ES-I3 (cell line): ENCODE measurements around the gene KRTAP4-9.
"Not testable (repeated sequence)": the region's sequence is repeated elsewhere in the genome, so short reads cannot be mapped to it uniquely, and the experiment has no call there.

Experiments used
- H3K36me3 ChIP-seq: 2 replicates; pipeline ENCODE4 v1.6.1; 2013; ENCODE audit warnings: mild to moderate bottlenecking, low read length, control low read depth, moderate library complexity; ENCODE audit not compliant: insufficient read depth
- H3K4me1 ChIP-seq: 2 replicates; pipeline ENCODE4 v1.6.1; 2013; ENCODE audit warnings: mild to moderate bottlenecking, control low read depth, low read length; ENCODE audit not compliant: insufficient read depth
- H3K9ac ChIP-seq: 2 replicates; pipeline ENCODE4 v1.6.1; 2013; ENCODE audit warnings: low read depth, mild to moderate bottlenecking, low read length, moderate library complexity
- H3K9me3 ChIP-seq: 2 replicates; pipeline ENCODE4 v1.6.1; 2013; ENCODE audit warnings: mild to moderate bottlenecking, low read length, moderate library complexity; ENCODE audit not compliant: control insufficient read depth, insufficient read depth

KRTAP4-9 gene

GRCh38 chr17:41107941-41108450, 2.8 kb downstream of the KRTAP4-9 start:
- no peaks in the 10 kb centered on the region for H3K4me1 ChIP-seq
- no peaks in the 10 kb centered on the region for H3K36me3 ChIP-seq
- peaks cover 4% of the 10 kb centered on the region for H3K9me3 ChIP-seq
- no peak overlapping the region for H3K9ac ChIP-seq

- not testable (repeated sequence) for H3K36me3 ChIP-seq, H3K4me1 ChIP-seq, H3K9ac ChIP-seq, H3K9me3 ChIP-seq
Observed at GRCh38 chr17:41108728-41109386, 3.7 kb downstream of the KRTAP4-9 start.

- peaks cover 8% of the 10 kb centered on the region for H3K9me3 ChIP-seq
- no peaks in the 10 kb centered on the region for H3K36me3 ChIP-seq
- H3K4me1 ChIP-seq, result no peaks in the 10 kb centered on the region
- H3K9ac ChIP-seq, result no peak overlapping the region
Observed at GRCh38 chr17:41111151-41111885, 6.1 kb downstream of the KRTAP4-9 start.

GRCh38 chr17:41116297-41116696, 11.1 kb downstream of the KRTAP4-9 start:
- Histone ChIP-seq H3K36me3 (no peaks in the 10 kb centered on the region), H3K4me1 (no peaks in the 10 kb centered on the region), H3K9ac (no peak overlapping the region), H3K9me3 (peaks cover 8% of the 10 kb centered on the region)

GRCh38 chr17:41117846-41118386, 12.7 kb downstream of the KRTAP4-9 start, which contains the start of gene KRTAP4-11:
KRTAP4-11 (minus strand) TSS chr17:41118373; CDS start chr17:41118315, 58 bp downstream.
- H3K36me3 ChIP-seq, H3K9me3 ChIP-seq, H3K9ac ChIP-seq, H3K4me1 ChIP-seq: not testable (repeated sequence)

- no peaks in the 10 kb centered on the region for H3K4me1 ChIP-seq
- H3K9me3 ChIP-seq, result no peaks in the 10 kb centered on the region
- no peaks in the 10 kb centered on the region for H3K36me3 ChIP-seq
- no peak overlapping the region for H3K9ac ChIP-seq
Observed at GRCh38 chr17:41118721-41119120, 13.5 kb downstream of the KRTAP4-9 start.

- not testable (repeated sequence) for H3K36me3 ChIP-seq, H3K4me1 ChIP-seq, H3K9ac ChIP-seq, H3K9me3 ChIP-seq
Observed at GRCh38 chr17:41119696-41120690, 14.8 kb downstream of the KRTAP4-9 start.

GRCh38 chr17:41121742-41122141, 16.6 kb downstream of the KRTAP4-9 start:
- Histone ChIP-seq H3K4me1 (no peaks in the 10 kb centered on the region), H3K36me3 (no peaks in the 10 kb centered on the region)

GRCh38 chr17:41123292-41123990, 18.3 kb downstream of the KRTAP4-9 start:
- not testable (repeated sequence) for H3K36me3 ChIP-seq, H3K9ac ChIP-seq, H3K9me3 ChIP-seq, H3K4me1 ChIP-seq

More at GRCh38 chr17:41121742-41122141, 16.6 kb downstream of the KRTAP4-9 start:
- Histone ChIP-seq H3K9me3 (no peaks in the 10 kb centered on the region), H3K9ac (no peak overlapping the region)

GRCh38 chr17:41123991-41124371, 18.8 kb downstream of the KRTAP4-9 start, which contains the start of gene KRTAP4-12:
KRTAP4-12 (minus strand) TSS chr17:41124182; CDS start chr17:41124122, 60 bp downstream.
- H3K36me3 ChIP-seq, H3K9me3 ChIP-seq, H3K9ac ChIP-seq, H3K4me1 ChIP-seq: not testable (repeated sequence)

GRCh38 chr17:41125064-41125463, 19.9 kb downstream of the KRTAP4-9 start:
- H3K9me3 ChIP-seq, result no peaks in the 10 kb centered on the region
- H3K9ac ChIP-seq, result no peak overlapping the region
- H3K36me3 ChIP-seq, result no peaks in the 10 kb centered on the region
- no peaks in the 10 kb centered on the region for H3K4me1 ChIP-seq

- Histone ChIP-seq H3K9ac (no peak overlapping the region), H3K4me1 (no peaks in the 10 kb centered on the region), H3K9me3 (no peaks in the 10 kb centered on the region), H3K36me3 (no peaks in the 10 kb centered on the region)
Observed at GRCh38 chr17:41126412-41126811, 21.2 kb downstream of the KRTAP4-9 start.

- H3K9ac ChIP-seq, result no peak overlapping the region
- no peaks in the 10 kb centered on the region for H3K36me3 ChIP-seq
- no peaks in the 10 kb centered on the region for H3K9me3 ChIP-seq
- H3K4me1 ChIP-seq, result no peaks in the 10 kb centered on the region
Observed at GRCh38 chr17:41127371-41127770, 22.2 kb downstream of the KRTAP4-9 start.
